SK-N-SH treated with all-trans-retinoic acid at 6 μM for 48 hours (cell line): ENCODE measurements around the gene C21orf58.

ENCODE experiments used
- BACH2 ChIP-seq: fragments of 250-450 bp; sonication (Bioruptor Pico); IDR thresholded peaks from 2 replicates; pipeline ENCODE4 v1.9.0; 2021; ENCODE audit warnings: mild to moderate bottlenecking, borderline replicate concordance
- CSDC2 ChIP-seq: fragments of 250-450 bp; sonication (Bioruptor Pico); IDR thresholded peaks from 2 replicates; pipeline ENCODE4 v1.5.0; 2020; ENCODE audit warnings: mild to moderate bottlenecking, moderate library complexity
- OSR1 ChIP-seq: fragments of 250-450 bp; sonication (Bioruptor Pico); IDR thresholded peaks from 2 replicates; pipeline ENCODE4 v1.8.0; 2022; ENCODE audit warnings: moderate library complexity, mild to moderate bottlenecking, inconsistent platforms
- PATZ1 ChIP-seq: fragments of 250-450 bp; sonication (Bioruptor Pico); IDR thresholded peaks from 2 replicates; pipeline ENCODE4 v1.8.0; 2020; ENCODE audit warnings: mild to moderate bottlenecking, moderate library complexity, borderline replicate concordance
- POU6F1 ChIP-seq: fragments of 250-450 bp; sonication (Bioruptor Pico); IDR thresholded peaks from 2 replicates; pipeline ENCODE4 v1.8.0; 2021; ENCODE audit warnings: low read depth, mild to moderate bottlenecking, moderate library complexity, borderline replicate concordance
- RARB ChIP-seq: fragments of 250-450 bp; sonication (Bioruptor Pico); IDR thresholded peaks from 2 replicates; pipeline ENCODE4 v1.8.0; 2021; ENCODE audit warnings: mild to moderate bottlenecking, moderate library complexity
- TOX ChIP-seq: fragments of 250-450 bp; sonication (Bioruptor Pico); IDR thresholded peaks from 2 replicates; pipeline ENCODE4 v1.8.0; 2021; ENCODE audit warnings: mild to moderate bottlenecking, moderate library complexity, borderline replicate concordance
- ZFP3 ChIP-seq: fragments of 250-450 bp; sonication (Bioruptor Pico); IDR thresholded peaks from 2 replicates; pipeline ENCODE4 v1.5.0; 2020; ENCODE audit warnings: mild to moderate bottlenecking, moderate library complexity
- ZFP30 ChIP-seq: fragments of 450-650 bp; formaldehyde crosslinking; IDR thresholded peaks from 2 replicates; pipeline ENCODE4 v1.5.0; 2022; ENCODE audit warnings: mild to moderate bottlenecking, moderate library complexity
- ZNF565 ChIP-seq: fragments of 450-650 bp; formaldehyde crosslinking; conservative IDR thresholded peaks from 2 replicates; pipeline ENCODE4 v1.5.0; 2020; ENCODE audit warnings: low read depth, mild to moderate bottlenecking, moderate library complexity
- ZNF70 ChIP-seq: fragments of 450-650 bp; formaldehyde crosslinking; IDR thresholded peaks from 2 replicates; pipeline ENCODE4 v1.5.0; 2020; ENCODE audit warnings: mild to moderate bottlenecking, moderate library complexity
- TF ChIP-seq, protein P1 (sequence below): fragments of 250-450 bp; sonication (Bioruptor Pico); IDR thresholded peaks from 2 replicates; pipeline ENCODE4 v1.5.1; 2020; ENCODE audit warnings: low read depth, mild to moderate bottlenecking, moderate library complexity

DNA sequence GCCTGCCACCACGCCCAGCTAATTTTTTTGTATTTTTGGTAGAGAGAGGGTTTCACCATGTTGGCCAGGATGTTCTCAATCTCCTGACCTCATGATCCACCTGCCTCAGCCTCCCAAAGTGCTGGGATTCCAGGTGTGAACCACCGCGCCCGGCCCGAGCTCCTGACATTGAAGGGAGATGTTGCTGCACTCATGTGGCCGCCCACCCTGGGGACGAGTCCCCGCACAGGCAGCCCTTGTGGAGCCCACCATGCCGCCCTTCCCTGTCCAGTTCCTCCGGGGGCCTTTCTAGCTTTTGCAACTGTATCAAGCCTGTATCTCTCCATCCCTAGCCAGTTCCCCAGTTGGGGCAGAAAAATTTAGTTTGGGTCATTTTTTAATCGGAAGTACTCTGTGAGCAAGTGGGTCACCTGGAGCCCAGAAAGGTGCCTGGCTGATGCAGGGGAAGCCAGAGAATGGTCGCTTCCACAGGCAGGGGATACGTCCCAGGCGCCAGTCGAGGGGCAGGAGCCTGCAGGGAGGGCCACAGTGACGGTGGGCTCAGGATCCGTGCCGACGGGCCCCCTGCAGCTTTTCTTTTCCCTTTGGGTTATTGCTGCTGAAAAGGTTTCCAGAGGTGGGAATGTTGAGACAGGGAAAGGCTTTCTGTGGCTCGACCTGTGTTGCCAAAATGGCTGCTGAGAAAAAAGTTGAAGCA, 20.7 kb upstream of the C21orf58 start:
- TF ChIP-seq ZFP30 (CRISPR knock-in tag) (no peak), TOX (CRISPR knock-in tag) (no peak), POU6F1 (CRISPR knock-in tag) (no peak), OSR1 (no peak), ZFP3 (no peak), PATZ1 (no peak), RARB (CRISPR knock-in tag) (no peak), ZNF70 (no peak), CSDC2 (no peak), ZNF565 (CRISPR knock-in tag) (no peak), BACH2 (CRISPR knock-in tag) (no peak)
- TF ChIP-seq, protein P1, sequence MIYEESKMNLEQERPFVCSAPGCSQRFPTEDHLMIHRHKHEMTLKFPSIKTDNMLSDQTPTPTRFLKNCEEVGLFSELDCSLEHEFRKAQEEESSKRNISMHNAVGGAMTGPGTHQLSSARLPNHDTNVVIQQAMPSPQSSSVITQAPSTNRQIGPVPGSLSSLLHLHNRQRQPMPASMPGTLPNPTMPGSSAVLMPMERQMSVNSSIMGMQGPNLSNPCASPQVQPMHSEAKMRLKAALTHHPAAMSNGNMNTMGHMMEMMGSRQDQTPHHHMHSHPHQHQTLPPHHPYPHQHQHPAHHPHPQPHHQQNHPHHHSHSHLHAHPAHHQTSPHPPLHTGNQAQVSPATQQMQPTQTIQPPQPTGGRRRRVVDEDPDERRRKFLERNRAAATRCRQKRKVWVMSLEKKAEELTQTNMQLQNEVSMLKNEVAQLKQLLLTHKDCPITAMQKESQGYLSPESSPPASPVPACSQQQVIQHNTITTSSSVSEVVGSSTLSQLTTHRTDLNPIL: no peak
